WTC11 (cell line): ENCODE measurements around the gene MYH11. TPM values are rescaled to one million over a fixed set of nuclear protein-coding genes. Genes with fewer than 3 reads are reported as not detected.

ENCODE experiments used
- ATAC-seq: fragments of 200-7000 bp; cut with Tn5 transposase; 2 replicates; pipeline ENCODE4 v1.10.0; 2021; ENCODE audit warnings: mild to moderate bottlenecking, moderate library complexity
- CTCF ChIA-PET: fragments of 300-600 bp; sonication (Branson Sonifier 250); formaldehyde crosslinking; loops from one replicate; lab custom pipeline; 2021; ENCODE audit warnings: antibody characterized with exemption; lab: Charles Lee
- POLR2A ChIA-PET: fragments of 350-600 bp; sonication (Branson Sonifier 250); formaldehyde crosslinking; loops from one replicate; lab custom pipeline; 2021; ENCODE audit warnings: antibody characterized with exemption; lab: Charles Lee
- DNase-seq: peaks from one replicate; pipeline ENCODE4 v3.0.0; 2021; ENCODE audit warnings: low spot score
- H3K27ac Mint-ChIP-seq: 2 replicates; pipeline ENCODE4 v1.8.0; 2021; ENCODE audit warnings: mixed read lengths
- H3K27me3 Mint-ChIP-seq: 2 replicates; pipeline ENCODE4 v1.8.0; 2021; ENCODE audit warnings: low read depth, mild to moderate bottlenecking, moderate library complexity, mixed read lengths
- H3K36me3 Mint-ChIP-seq: 2 replicates; pipeline ENCODE4 v1.8.0; 2021; ENCODE audit warnings: mixed read lengths
- H3K4me1 Mint-ChIP-seq: 2 replicates; pipeline ENCODE4 v1.8.0; 2022; ENCODE audit warnings: mixed read lengths
- H3K4me3 Mint-ChIP-seq: 2 replicates; pipeline ENCODE4 v1.8.0; 2021; ENCODE audit warnings: mild to moderate bottlenecking, moderate library complexity, mixed read lengths
- H3K9me3 Mint-ChIP-seq: 2 replicates; pipeline ENCODE4 v1.8.0; 2021; ENCODE audit warnings: mixed read lengths
- ATF1 ChIP-seq: sonication (generic); formaldehyde crosslinking; IDR thresholded peaks from 2 replicates; pipeline ENCODE4 v1.8.1; 2023; ENCODE audit warnings: mild to moderate bottlenecking, moderate library complexity, missing genetic modification reagents
- CBFB ChIP-seq: sonication (generic); formaldehyde crosslinking; IDR thresholded peaks from 2 replicates; pipeline ENCODE4 v1.8.1; 2022; ENCODE audit warnings: mild to moderate bottlenecking, low read depth, missing genetic modification reagents
- CTCF ChIP-seq: fragments of 200-600 bp; IDR thresholded peaks from 2 replicates; pipeline ENCODE4 v1.8.0; 2022; ENCODE audit warnings: antibody characterized with exemption
- ETV6 ChIP-seq: sonication (generic); formaldehyde crosslinking; IDR thresholded peaks from 2 replicates; pipeline ENCODE4 v1.8.1; 2022; ENCODE audit warnings: mild to moderate bottlenecking, missing genetic modification reagents
- FOXJ3 ChIP-seq: sonication (generic); formaldehyde crosslinking; IDR thresholded peaks from 2 replicates; pipeline ENCODE4 v1.9.0; 2021; ENCODE audit warnings: missing genetic modification reagents, mild to moderate bottlenecking, borderline replicate concordance
- HMGXB4 ChIP-seq: sonication (generic); formaldehyde crosslinking; IDR thresholded peaks from 2 replicates; pipeline ENCODE4 v1.8.1; 2023; ENCODE audit warnings: mild to moderate bottlenecking, moderate library complexity, missing genetic modification reagents
- MXD4 ChIP-seq: fragments of 250-450 bp; sonication (Bioruptor Pico); IDR thresholded peaks from 2 replicates; pipeline ENCODE4 v1.8.0; 2021; ENCODE audit warnings: mild to moderate bottlenecking, moderate library complexity, borderline replicate concordance
- NFYB ChIP-seq: sonication (generic); formaldehyde crosslinking; conservative IDR thresholded peaks from 2 replicates; pipeline ENCODE4 v1.8.0; 2022; ENCODE audit warnings: low read depth, missing genetic modification reagents
- RELA ChIP-seq: sonication (generic); formaldehyde crosslinking; IDR thresholded peaks from 2 replicates; pipeline ENCODE4 v1.8.1; 2022; ENCODE audit warnings: missing genetic modification reagents, mild to moderate bottlenecking, borderline replicate concordance
- SMAD4 ChIP-seq: sonication (generic); formaldehyde crosslinking; IDR thresholded peaks from 2 replicates; pipeline ENCODE4 v1.8.0; 2022; ENCODE audit warnings: mild to moderate bottlenecking, missing genetic modification reagents
- TEAD1 ChIP-seq: sonication (generic); formaldehyde crosslinking; IDR thresholded peaks from 2 replicates; pipeline ENCODE4 v1.8.0; 2022; ENCODE audit warnings: mild to moderate bottlenecking, missing genetic modification reagents
- TEAD4 ChIP-seq: sonication (generic); formaldehyde crosslinking; IDR thresholded peaks from 2 replicates; pipeline ENCODE4 v1.8.0; 2022; ENCODE audit warnings: mild to moderate bottlenecking, missing genetic modification reagents
- ZBTB21 ChIP-seq: sonication (generic); formaldehyde crosslinking; IDR thresholded peaks from 2 replicates; pipeline ENCODE4 v1.8.1; 2023; ENCODE audit warnings: mild to moderate bottlenecking, missing genetic modification reagents, borderline replicate concordance
- ZNF138 ChIP-seq: sonication (generic); formaldehyde crosslinking; conservative IDR thresholded peaks from 2 replicates; pipeline ENCODE4 v1.8.1; 2022; ENCODE audit warnings: mild to moderate bottlenecking, moderate library complexity, missing genetic modification reagents
- ZNF263 ChIP-seq: sonication (generic); formaldehyde crosslinking; IDR thresholded peaks from 2 replicates; pipeline ENCODE4 v1.8.1; 2022; ENCODE audit warnings: low read depth, mild to moderate bottlenecking, moderate library complexity, missing genetic modification reagents
- total RNA-seq: library from RNA; stranded (reverse); gene quantifications from 3 replicates; pipeline ENCODE4 v1.2.3, GENCODE V29; 2021
- TF ChIP-seq, protein P1 (sequence below): sonication (generic); formaldehyde crosslinking; IDR thresholded peaks from 2 replicates; pipeline ENCODE4 v1.8.0; 2023; ENCODE audit warnings: missing genetic modification reagents, mild to moderate bottlenecking, borderline replicate concordance
- TF ChIP-seq, protein P2 (sequence below): fragments of 250-450 bp; sonication (Bioruptor Pico); IDR thresholded peaks from 2 replicates; pipeline ENCODE4 v1.8.0; 2021; ENCODE audit warnings: mild to moderate bottlenecking
- TF ChIP-seq, protein P3 (sequence below): sonication (generic); formaldehyde crosslinking; IDR thresholded peaks from 2 replicates; pipeline ENCODE4 v1.8.0; 2022; ENCODE audit warnings: missing genetic modification reagents
- TF ChIP-seq, protein P4 (sequence below): sonication (generic); formaldehyde crosslinking; conservative IDR thresholded peaks from 2 replicates; pipeline ENCODE4 v1.8.1; 2022; ENCODE audit warnings: mild to moderate bottlenecking, missing genetic modification reagents
- TF ChIP-seq, protein P5 (sequence below): sonication (generic); formaldehyde crosslinking; IDR thresholded peaks from 2 replicates; pipeline ENCODE4 v1.8.0; 2022; ENCODE audit warnings: mild to moderate bottlenecking, missing genetic modification reagents

Gene MYH11
- total RNA-seq, 1 experiment from 2014 or later, result 0.74 TPM

GRCh38 chr16:15796885-15797284 lies 59.9 kb downstream of the MYH11 start:
- no peak overlapping the region for H3K4me3 Mint-ChIP-seq
- POLR2A ChIA-PET, result no interaction called here
- no peak overlapping the region for H3K27ac Mint-ChIP-seq
- TF ChIP-seq, protein P1, sequence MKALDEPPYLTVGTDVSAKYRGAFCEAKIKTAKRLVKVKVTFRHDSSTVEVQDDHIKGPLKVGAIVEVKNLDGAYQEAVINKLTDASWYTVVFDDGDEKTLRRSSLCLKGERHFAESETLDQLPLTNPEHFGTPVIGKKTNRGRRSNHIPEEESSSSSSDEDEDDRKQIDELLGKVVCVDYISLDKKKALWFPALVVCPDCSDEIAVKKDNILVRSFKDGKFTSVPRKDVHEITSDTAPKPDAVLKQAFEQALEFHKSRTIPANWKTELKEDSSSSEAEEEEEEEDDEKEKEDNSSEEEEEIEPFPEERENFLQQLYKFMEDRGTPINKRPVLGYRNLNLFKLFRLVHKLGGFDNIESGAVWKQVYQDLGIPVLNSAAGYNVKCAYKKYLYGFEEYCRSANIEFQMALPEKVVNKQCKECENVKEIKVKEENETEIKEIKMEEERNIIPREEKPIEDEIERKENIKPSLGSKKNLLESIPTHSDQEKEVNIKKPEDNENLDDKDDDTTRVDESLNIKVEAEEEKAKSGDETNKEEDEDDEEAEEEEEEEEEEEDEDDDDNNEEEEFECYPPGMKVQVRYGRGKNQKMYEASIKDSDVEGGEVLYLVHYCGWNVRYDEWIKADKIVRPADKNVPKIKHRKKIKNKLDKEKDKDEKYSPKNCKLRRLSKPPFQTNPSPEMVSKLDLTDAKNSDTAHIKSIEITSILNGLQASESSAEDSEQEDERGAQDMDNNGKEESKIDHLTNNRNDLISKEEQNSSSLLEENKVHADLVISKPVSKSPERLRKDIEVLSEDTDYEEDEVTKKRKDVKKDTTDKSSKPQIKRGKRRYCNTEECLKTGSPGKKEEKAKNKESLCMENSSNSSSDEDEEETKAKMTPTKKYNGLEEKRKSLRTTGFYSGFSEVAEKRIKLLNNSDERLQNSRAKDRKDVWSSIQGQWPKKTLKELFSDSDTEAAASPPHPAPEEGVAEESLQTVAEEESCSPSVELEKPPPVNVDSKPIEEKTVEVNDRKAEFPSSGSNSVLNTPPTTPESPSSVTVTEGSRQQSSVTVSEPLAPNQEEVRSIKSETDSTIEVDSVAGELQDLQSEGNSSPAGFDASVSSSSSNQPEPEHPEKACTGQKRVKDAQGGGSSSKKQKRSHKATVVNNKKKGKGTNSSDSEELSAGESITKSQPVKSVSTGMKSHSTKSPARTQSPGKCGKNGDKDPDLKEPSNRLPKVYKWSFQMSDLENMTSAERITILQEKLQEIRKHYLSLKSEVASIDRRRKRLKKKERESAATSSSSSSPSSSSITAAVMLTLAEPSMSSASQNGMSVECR (CRISPR knock-in tag), result no peak
- TF ChIP-seq SMAD4, result no peak
- TF ChIP-seq, protein P2, sequence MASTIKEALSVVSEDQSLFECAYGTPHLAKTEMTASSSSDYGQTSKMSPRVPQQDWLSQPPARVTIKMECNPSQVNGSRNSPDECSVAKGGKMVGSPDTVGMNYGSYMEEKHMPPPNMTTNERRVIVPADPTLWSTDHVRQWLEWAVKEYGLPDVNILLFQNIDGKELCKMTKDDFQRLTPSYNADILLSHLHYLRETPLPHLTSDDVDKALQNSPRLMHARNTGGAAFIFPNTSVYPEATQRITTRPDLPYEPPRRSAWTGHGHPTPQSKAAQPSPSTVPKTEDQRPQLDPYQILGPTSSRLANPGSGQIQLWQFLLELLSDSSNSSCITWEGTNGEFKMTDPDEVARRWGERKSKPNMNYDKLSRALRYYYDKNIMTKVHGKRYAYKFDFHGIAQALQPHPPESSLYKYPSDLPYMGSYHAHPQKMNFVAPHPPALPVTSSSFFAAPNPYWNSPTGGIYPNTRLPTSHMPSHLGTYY (CRISPR knock-in tag), result no peak
- no peak for TF ChIP-seq RELA (CRISPR knock-in tag)
- no peak for TF ChIP-seq CTCF
- no peak for TF ChIP-seq TEAD1 (CRISPR knock-in tag)
- CTCF ChIA-PET, result interaction anchor here (1.4 kb wide), 1 partner anchor 25 kb away, joined by 4 read pairs; no protein-coding TSS in a partner anchor
- no peak for ATAC-seq
- H3K9me3 Mint-ChIP-seq, result peaks cover 16% of the 10 kb centered on the region
- H3K4me1 Mint-ChIP-seq, result peaks cover 6% of the 10 kb centered on the region
- H3K27me3 Mint-ChIP-seq, result no peaks in the 10 kb centered on the region; the same call in 1 of the 2 replicates
- no peak for DNase-seq
- H3K36me3 Mint-ChIP-seq, result peaks cover 3% of the 10 kb centered on the region; the same call in 1 of the 2 replicates

DNA sequence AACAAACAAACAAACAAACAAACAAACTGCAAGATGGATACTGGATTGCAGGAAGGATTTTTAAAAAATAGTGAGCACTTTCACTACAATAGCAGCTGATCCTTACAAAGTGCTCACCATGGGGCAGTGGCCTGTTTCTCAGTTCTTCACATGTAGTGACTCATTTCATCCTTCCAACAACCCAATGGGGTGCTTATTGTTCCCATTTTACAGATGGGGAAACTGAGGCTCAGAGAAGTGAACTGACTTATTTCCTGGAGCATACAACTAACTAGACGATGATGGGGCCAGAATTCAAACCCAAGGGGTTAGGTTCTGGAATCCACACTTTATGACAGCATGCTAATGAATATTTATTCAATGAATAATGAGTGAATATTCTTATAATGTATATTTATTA lies 61.2 kb downstream of the MYH11 start:
- peaks cover 3% of the 10 kb centered on the region; the same call in 1 of the 2 replicates for H3K36me3 Mint-ChIP-seq
- CTCF ChIA-PET, result interaction anchor here (1.4 kb wide), 1 partner anchor 26 kb away, joined by 4 read pairs; no protein-coding TSS in a partner anchor
- peaks cover 6% of the 10 kb centered on the region for H3K4me1 Mint-ChIP-seq
- H3K27me3 Mint-ChIP-seq, result no peaks in the 10 kb centered on the region; the same call in 1 of the 2 replicates
- no peak overlapping the region for H3K27ac Mint-ChIP-seq
- DNase-seq (no peak), ATAC-seq (no peak)
- peaks cover 16% of the 10 kb centered on the region for H3K9me3 Mint-ChIP-seq
- POLR2A ChIA-PET, result no interaction called here
- H3K4me3 Mint-ChIP-seq, result no peak overlapping the region
- TF ChIP-seq ATF1 (CRISPR knock-in tag) (no peak), TEAD4 (CRISPR knock-in tag) (no peak), MXD4 (CRISPR knock-in tag) (no peak), ZBTB21 (CRISPR knock-in tag) (no peak), FOXJ3 (CRISPR knock-in tag) (no peak), HMGXB4 (CRISPR knock-in tag) (no peak), ZNF263 (CRISPR knock-in tag) (no peak), ZNF138 (CRISPR knock-in tag) (no peak), NFYB (CRISPR knock-in tag) (no peak), CBFB (no peak), ETV6 (CRISPR knock-in tag) (no peak)
- TF ChIP-seq, protein P3, sequence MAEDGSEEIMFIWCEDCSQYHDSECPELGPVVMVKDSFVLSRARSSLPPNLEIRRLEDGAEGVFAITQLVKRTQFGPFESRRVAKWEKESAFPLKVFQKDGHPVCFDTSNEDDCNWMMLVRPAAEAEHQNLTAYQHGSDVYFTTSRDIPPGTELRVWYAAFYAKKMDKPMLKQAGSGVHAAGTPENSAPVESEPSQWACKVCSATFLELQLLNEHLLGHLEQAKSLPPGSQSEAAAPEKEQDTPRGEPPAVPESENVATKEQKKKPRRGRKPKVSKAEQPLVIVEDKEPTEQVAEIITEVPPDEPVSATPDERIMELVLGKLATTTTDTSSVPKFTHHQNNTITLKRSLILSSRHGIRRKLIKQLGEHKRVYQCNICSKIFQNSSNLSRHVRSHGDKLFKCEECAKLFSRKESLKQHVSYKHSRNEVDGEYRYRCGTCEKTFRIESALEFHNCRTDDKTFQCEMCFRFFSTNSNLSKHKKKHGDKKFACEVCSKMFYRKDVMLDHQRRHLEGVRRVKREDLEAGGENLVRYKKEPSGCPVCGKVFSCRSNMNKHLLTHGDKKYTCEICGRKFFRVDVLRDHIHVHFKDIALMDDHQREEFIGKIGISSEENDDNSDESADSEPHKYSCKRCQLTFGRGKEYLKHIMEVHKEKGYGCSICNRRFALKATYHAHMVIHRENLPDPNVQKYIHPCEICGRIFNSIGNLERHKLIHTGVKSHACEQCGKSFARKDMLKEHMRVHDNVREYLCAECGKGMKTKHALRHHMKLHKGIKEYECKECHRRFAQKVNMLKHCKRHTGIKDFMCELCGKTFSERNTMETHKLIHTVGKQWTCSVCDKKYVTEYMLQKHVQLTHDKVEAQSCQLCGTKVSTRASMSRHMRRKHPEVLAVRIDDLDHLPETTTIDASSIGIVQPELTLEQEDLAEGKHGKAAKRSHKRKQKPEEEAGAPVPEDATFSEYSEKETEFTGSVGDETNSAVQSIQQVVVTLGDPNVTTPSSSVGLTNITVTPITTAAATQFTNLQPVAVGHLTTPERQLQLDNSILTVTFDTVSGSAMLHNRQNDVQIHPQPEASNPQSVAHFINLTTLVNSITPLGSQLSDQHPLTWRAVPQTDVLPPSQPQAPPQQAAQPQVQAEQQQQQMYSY (CRISPR knock-in tag), result no peak
- TF ChIP-seq, protein P4, sequence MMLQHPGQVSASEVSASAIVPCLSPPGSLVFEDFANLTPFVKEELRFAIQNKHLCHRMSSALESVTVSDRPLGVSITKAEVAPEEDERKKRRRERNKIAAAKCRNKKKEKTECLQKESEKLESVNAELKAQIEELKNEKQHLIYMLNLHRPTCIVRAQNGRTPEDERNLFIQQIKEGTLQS (CRISPR knock-in tag), result no peak
- TF ChIP-seq, protein P5, sequence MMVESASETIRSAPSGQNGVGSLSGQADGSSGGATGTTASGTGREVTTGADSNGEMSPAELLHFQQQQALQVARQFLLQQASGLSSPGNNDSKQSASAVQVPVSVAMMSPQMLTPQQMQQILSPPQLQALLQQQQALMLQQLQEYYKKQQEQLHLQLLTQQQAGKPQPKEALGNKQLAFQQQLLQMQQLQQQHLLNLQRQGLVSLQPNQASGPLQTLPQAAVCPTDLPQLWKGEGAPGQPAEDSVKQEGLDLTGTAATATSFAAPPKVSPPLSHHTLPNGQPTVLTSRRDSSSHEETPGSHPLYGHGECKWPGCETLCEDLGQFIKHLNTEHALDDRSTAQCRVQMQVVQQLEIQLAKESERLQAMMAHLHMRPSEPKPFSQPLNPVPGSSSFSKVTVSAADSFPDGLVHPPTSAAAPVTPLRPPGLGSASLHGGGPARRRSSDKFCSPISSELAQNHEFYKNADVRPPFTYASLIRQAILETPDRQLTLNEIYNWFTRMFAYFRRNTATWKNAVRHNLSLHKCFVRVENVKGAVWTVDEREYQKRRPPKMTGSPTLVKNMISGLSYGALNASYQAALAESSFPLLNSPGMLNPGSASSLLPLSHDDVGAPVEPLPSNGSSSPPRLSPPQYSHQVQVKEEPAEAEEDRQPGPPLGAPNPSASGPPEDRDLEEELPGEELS (CRISPR knock-in tag), result no peak
